ENCODE results near the gene PAFAH1B2.

Gene PAFAH1B2

DNA sequence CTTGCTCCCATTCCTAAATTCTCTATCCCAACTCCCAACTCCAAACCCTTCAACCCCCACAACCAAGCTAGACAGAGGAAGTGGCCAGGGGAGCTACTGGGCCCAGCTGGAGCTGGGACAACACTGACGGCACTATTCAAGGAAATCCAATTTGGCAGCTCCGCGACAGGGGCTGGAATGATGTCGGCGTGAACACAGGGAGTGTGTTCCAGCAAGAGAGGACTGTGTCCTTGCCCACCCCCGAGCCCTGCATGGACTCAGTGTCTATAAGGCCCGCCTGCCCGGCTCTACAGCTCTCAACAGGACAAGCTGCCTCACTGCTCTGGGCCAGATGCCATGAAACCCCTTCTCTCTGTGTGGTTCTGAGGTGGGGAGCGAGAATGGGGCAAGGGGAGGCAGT lies 76.5 kb downstream of the PAFAH1B2 start:
- peaks cover 40 to 89% of the 10 kb centered on the region in 2 donors for H3K36me3 ChIP-seq (replicated peaks in 1 of 2; ENCODE audit: control insufficient read depth in 2 of 2, insufficient read depth in 2 of 2, low read length in 2 of 2)
- no peak overlapping the region for H3K27ac ChIP-seq (replicated peaks; ENCODE audit: low read length)
- H2BK12ac ChIP-seq (ENCODE audit: low read length): no peak overlapping the region
- no peak overlapping the region for H3K9ac ChIP-seq (ENCODE audit: low read depth, low read length, poor library complexity)
- no peak for DNase-seq (ENCODE audit: low spot score)
- H4K91ac ChIP-seq (ENCODE audit: low read depth, low read length, poor library complexity): no peak overlapping the region
- H2BK15ac ChIP-seq (ENCODE audit: low read length): no peak overlapping the region
- H2BK5ac ChIP-seq (ENCODE audit: low read length): no peak overlapping the region
- no CpG with 5 or more reads among the region's 9 CpGs for WGBS, 2 donors (ENCODE audit: extremely low coverage in 2 of 2, insufficient read length in 2 of 2, insufficient replicate concordance in 1 of 2)
- H2AFZ ChIP-seq (ENCODE audit: low read length): no peak overlapping the region
- H3K14ac ChIP-seq (ENCODE audit: low read length): no peak overlapping the region
- H3K4me3 ChIP-seq (ENCODE audit: low read length in 2 of 2): no peak overlapping the region
- no peak overlapping the region for H2AK5ac ChIP-seq (ENCODE audit: low read depth, low read length)
- H3K9me3 ChIP-seq (replicated peaks in 1 of 2; ENCODE audit: control insufficient read depth in 2 of 2, insufficient read depth in 1 of 2, low read depth in 1 of 2, low read length in 2 of 2): no peaks in the 10 kb centered on the region
- peaks cover 0 to 7% of the 10 kb centered on the region in 2 donors for H3K4me1 ChIP-seq (ENCODE audit: control insufficient read depth in 2 of 2, insufficient read depth in 1 of 2, low read depth in 1 of 2, low read length in 2 of 2)
- H4K8ac ChIP-seq (ENCODE audit: low read depth, low read length): no peak overlapping the region
- H3K4me2 ChIP-seq (ENCODE audit: insufficient read depth, low read length, poor library complexity, severe bottlenecking): no peak overlapping the region
- no peak overlapping the region for H2BK120ac ChIP-seq (ENCODE audit: low read depth, low read length)
- no peak overlapping the region for H3K23ac ChIP-seq (ENCODE audit: low read depth, low read length, poor library complexity)
- H3K79me1 ChIP-seq (ENCODE audit: low read depth, low read length): no peaks in the 10 kb centered on the region
- no peak overlapping the region for H3K4ac ChIP-seq (ENCODE audit: low read length)
- no peak overlapping the region for H3K18ac ChIP-seq (ENCODE audit: low read length)
- no peaks in the 10 kb centered on the region for H3K27me3 ChIP-seq (ENCODE audit: control insufficient read depth in 3 of 3, insufficient read depth in 3 of 3, low read depth in 1 of 3, low read length in 3 of 3)

DNA sequence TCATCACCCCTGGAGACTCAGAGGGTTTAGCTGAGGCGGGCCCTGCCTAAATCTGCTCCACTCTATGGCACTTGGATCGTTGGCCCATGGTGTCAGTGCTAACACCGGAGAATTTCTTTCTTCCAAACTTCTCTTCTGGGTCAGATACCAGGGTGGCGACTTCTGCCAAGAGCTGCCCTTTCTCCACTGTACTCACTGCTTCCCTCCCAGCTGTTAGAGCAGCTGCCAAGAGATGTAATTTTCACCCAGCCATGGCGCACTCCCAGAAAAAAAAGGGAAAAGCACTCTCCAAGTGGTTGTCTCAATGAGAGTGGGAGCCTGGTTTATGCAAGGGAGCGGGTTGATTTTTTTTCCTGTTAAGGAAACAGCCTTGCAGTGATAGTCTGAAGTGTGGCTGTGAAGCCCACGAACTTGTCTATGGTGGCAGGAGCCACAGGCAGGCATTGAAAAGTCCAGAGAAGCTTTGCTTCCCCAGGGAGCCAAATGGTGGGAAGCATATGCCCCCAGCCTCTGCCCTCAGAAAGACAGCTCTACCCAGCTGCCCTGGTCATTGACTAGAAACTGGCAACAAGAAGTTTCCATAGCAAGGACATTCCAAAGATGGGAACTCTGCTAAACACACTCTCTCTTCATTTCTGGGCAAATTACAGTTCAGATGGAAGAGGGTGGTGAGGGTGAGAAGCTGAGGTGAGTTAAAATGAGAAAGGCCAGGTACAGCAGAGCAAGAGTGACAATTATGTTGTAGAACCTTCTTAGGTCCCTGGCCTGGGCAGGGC lies 77.1 kb downstream of the PAFAH1B2 start:
- H3K36me3 ChIP-seq (replicated peaks in 1 of 2; ENCODE audit: control insufficient read depth in 2 of 2, insufficient read depth in 2 of 2, low read length in 2 of 2): peaks cover 40 to 88% of the 10 kb centered on the region in 2 donors
- no peak overlapping the region for H3K4ac ChIP-seq (ENCODE audit: low read length)
- peaks cover 2% of the 10 kb centered on the region for H3K79me1 ChIP-seq (ENCODE audit: low read depth, low read length)
- H2BK120ac ChIP-seq (ENCODE audit: low read depth, low read length): no peak overlapping the region
- H3K4me2 ChIP-seq (ENCODE audit: insufficient read depth, low read length, poor library complexity, severe bottlenecking): no peak overlapping the region
- no peak overlapping the region for H4K8ac ChIP-seq (ENCODE audit: low read depth, low read length)
- no peak overlapping the region for H3K18ac ChIP-seq (ENCODE audit: low read length)
- H3K9ac ChIP-seq (ENCODE audit: low read depth, low read length, poor library complexity): no peak overlapping the region
- H2AFZ ChIP-seq (ENCODE audit: low read length): no peak overlapping the region
- no peak overlapping the region for H2BK15ac ChIP-seq (ENCODE audit: low read length)
- H3K23ac ChIP-seq (ENCODE audit: low read depth, low read length, poor library complexity): no peak overlapping the region
- no peak overlapping the region for H3K4me3 ChIP-seq (ENCODE audit: low read length in 2 of 2)
- no peak overlapping the region for H2BK12ac ChIP-seq (ENCODE audit: low read length)
- no peak overlapping the region for H3K27ac ChIP-seq (replicated peaks; ENCODE audit: low read length)
- no peaks in the 10 kb centered on the region for H3K27me3 ChIP-seq (ENCODE audit: control insufficient read depth in 3 of 3, insufficient read depth in 3 of 3, low read depth in 1 of 3, low read length in 3 of 3)
- WGBS, 2 donors (ENCODE audit: extremely low coverage in 2 of 2, insufficient read length in 2 of 2, insufficient replicate concordance in 1 of 2): no CpG with 5 or more reads among the region's 7 CpGs
- H2BK5ac ChIP-seq (ENCODE audit: low read length): no peak overlapping the region
- H2AK5ac ChIP-seq (ENCODE audit: low read depth, low read length): no peak overlapping the region
- no peak overlapping the region for H4K91ac ChIP-seq (ENCODE audit: low read depth, low read length, poor library complexity)
- no peaks in the 10 kb centered on the region for H3K9me3 ChIP-seq (replicated peaks in 1 of 2; ENCODE audit: control insufficient read depth in 2 of 2, insufficient read depth in 1 of 2, low read depth in 1 of 2, low read length in 2 of 2)
- no peak for DNase-seq (ENCODE audit: low spot score)
- H3K4me1 ChIP-seq (ENCODE audit: control insufficient read depth in 2 of 2, insufficient read depth in 1 of 2, low read depth in 1 of 2, low read length in 2 of 2): peaks cover 0 to 7% of the 10 kb centered on the region in 2 donors
- no peak overlapping the region for H3K14ac ChIP-seq (ENCODE audit: low read length)

DNA sequence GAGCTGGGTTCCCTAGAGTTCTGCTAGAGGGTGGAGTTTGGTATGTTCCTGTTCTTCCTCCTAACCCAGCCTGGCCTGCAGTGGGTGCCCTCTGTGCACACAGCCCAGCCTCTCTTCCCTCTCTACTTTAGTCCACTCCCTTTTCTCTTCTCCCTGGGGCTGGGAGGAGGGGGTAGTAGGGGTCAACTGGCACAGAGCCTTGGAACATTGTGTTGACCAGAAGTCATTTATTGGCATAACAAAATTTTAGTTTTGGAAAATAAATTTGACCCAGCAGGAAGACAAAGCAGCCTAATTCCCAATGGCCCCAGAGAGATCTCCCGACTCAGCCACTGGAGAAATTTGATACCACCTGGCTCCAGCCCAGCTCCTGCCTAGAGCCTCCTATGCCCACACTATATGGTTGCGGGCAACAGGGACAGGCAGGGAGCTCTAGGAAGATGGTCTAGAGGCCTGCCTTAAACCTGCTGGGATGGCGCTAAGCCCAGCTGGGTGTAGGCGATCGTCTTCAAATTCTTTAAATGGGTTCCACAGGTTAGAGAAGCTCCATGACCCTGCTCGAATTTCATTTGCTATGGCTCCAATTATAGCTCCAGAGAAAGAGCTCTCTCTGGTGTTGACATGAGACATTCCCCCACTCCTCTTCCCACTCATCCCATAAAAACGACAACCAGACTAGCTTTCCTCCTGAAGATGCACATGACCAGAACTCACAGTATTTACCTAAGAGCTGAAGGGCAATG lies 77.9 kb downstream of the PAFAH1B2 start:
- Histone ChIP-seq H3K4ac (ENCODE audit: low read length) (no peak overlapping the region), H3K4me2 (ENCODE audit: insufficient read depth, low read length, poor library complexity, severe bottlenecking) (no peak overlapping the region), H3K4me3 (ENCODE audit: low read length in 2 of 2) (no peak overlapping the region), H2AFZ (ENCODE audit: low read length) (no peak overlapping the region), H3K4me1 (ENCODE audit: control insufficient read depth in 2 of 2, insufficient read depth in 1 of 2, low read depth in 1 of 2, low read length in 2 of 2) (peaks cover 0 to 7% of the 10 kb centered on the region in 2 donors), H3K27ac (replicated peaks; ENCODE audit: low read length) (no peak overlapping the region), H2BK5ac (ENCODE audit: low read length) (no peak overlapping the region), H3K36me3 (replicated peaks in 1 of 2; ENCODE audit: control insufficient read depth in 2 of 2, insufficient read depth in 2 of 2, low read length in 2 of 2) (peaks cover 39 to 87% of the 10 kb centered on the region in 2 donors), H3K9me3 (replicated peaks in 1 of 2; ENCODE audit: control insufficient read depth in 2 of 2, insufficient read depth in 1 of 2, low read depth in 1 of 2, low read length in 2 of 2) (no peaks in the 10 kb centered on the region), H3K27me3 (ENCODE audit: control insufficient read depth in 3 of 3, insufficient read depth in 3 of 3, low read depth in 1 of 3, low read length in 3 of 3) (no peaks in the 10 kb centered on the region), H3K14ac (ENCODE audit: low read length) (no peak overlapping the region), H3K18ac (ENCODE audit: low read length) (no peak overlapping the region), H4K91ac (ENCODE audit: low read depth, low read length, poor library complexity) (no peak overlapping the region), H3K79me1 (ENCODE audit: low read depth, low read length) (peaks cover 2% of the 10 kb centered on the region), H3K23ac (ENCODE audit: low read depth, low read length, poor library complexity) (no peak overlapping the region), H3K9ac (ENCODE audit: low read depth, low read length, poor library complexity) (no peak overlapping the region), H2BK120ac (ENCODE audit: low read depth, low read length) (no peak overlapping the region), H2BK12ac (ENCODE audit: low read length) (no peak overlapping the region), H2BK15ac (ENCODE audit: low read length) (no peak overlapping the region), H4K8ac (ENCODE audit: low read depth, low read length) (no peak overlapping the region), H2AK5ac (ENCODE audit: low read depth, low read length) (no peak overlapping the region)
- WGBS, 2 donors (ENCODE audit: extremely low coverage in 2 of 2, insufficient read length in 2 of 2, insufficient replicate concordance in 1 of 2): no CpG with 5 or more reads among the region's 7 CpGs
- no peak for DNase-seq (ENCODE audit: low spot score)

DNA sequence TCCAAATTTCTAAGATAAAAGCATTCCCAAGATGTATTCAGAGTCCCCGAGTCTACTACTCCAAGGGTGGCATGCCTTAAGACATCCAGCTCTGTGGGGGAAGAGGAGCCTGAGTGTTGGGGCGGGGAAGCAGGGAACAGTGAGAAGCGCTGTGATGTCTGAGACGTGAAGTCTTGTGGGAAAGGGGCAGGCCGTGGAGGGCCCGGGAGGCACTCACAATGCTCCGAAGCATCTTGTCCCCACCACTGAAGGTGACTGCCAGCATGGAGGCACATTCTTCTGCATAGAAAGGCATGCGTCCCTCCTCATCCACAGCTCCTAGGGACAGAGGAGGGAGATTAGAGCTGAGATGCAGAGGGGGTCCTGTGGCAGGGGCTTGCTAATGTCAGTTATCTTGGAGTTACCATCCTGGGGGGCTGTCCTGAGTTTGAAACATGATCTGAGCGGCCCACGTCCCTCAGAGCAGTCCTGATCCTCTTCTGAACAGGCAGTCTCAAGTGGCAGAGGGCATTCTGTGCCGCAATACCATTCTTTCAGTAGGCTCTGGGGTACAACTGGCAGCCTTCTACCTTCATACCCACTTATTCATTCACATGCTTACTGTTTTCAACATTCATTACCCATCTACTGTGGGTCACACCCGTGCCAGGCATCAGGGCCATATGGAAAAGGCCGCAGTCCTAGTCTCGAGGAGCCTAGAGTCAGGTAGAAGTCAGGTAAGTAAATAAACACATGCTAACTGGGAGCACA lies 79.1 kb downstream of the PAFAH1B2 start:
- peaks cover 35 to 84% of the 10 kb centered on the region in 2 donors for H3K36me3 ChIP-seq (replicated peaks in 1 of 2; ENCODE audit: control insufficient read depth in 2 of 2, insufficient read depth in 2 of 2, low read length in 2 of 2)
- no CpG with 5 or more reads among the region's 14 CpGs for WGBS, 2 donors (ENCODE audit: extremely low coverage in 2 of 2, insufficient read length in 2 of 2, insufficient replicate concordance in 1 of 2)

More for the DNA sequence above, 79.1 kb downstream of the PAFAH1B2 start:
- Histone ChIP-seq H2AK5ac (ENCODE audit: low read depth, low read length) (no peak overlapping the region), H3K79me1 (ENCODE audit: low read depth, low read length) (peaks cover 2% of the 10 kb centered on the region), H2BK5ac (ENCODE audit: low read length) (no peak overlapping the region), H3K9me3 (replicated peaks in 1 of 2; ENCODE audit: control insufficient read depth in 2 of 2, insufficient read depth in 1 of 2, low read depth in 1 of 2, low read length in 2 of 2) (no peaks in the 10 kb centered on the region), H3K18ac (ENCODE audit: low read length) (no peak overlapping the region), H3K27ac (replicated peaks; ENCODE audit: low read length) (no peak overlapping the region), H2BK12ac (ENCODE audit: low read length) (no peak overlapping the region), H2AFZ (ENCODE audit: low read length) (no peak overlapping the region), H3K4ac (ENCODE audit: low read length) (no peak overlapping the region), H3K23ac (ENCODE audit: low read depth, low read length, poor library complexity) (no peak overlapping the region), H2BK120ac (ENCODE audit: low read depth, low read length) (no peak overlapping the region), H3K4me3 (ENCODE audit: low read length in 2 of 2) (no peak overlapping the region), H3K14ac (ENCODE audit: low read length) (no peak overlapping the region), H3K9ac (ENCODE audit: low read depth, low read length, poor library complexity) (no peak overlapping the region), H4K91ac (ENCODE audit: low read depth, low read length, poor library complexity) (no peak overlapping the region), H3K4me1 (ENCODE audit: control insufficient read depth in 2 of 2, insufficient read depth in 1 of 2, low read depth in 1 of 2, low read length in 2 of 2) (peaks cover 0 to 7% of the 10 kb centered on the region in 2 donors), H3K4me2 (ENCODE audit: insufficient read depth, low read length, poor library complexity, severe bottlenecking) (no peak overlapping the region), H4K8ac (ENCODE audit: low read depth, low read length) (no peak overlapping the region), H2BK15ac (ENCODE audit: low read length) (no peak overlapping the region), H3K27me3 (ENCODE audit: control insufficient read depth in 3 of 3, insufficient read depth in 3 of 3, low read depth in 1 of 3, low read length in 3 of 3) (no peaks in the 10 kb centered on the region)
- no peak for DNase-seq (ENCODE audit: low spot score)

Data from neuronal stem cell (in vitro differentiated cells).